HG03378 (cell line): Measurements from ENCODE around the gene PIP5K1B.
A peak's percentile ranks its signal among the peaks of the same experiment; 100 is the strongest.

ENCODE experiments used
- ATAC-seq: cut with Tn5 transposase; IDR thresholded peaks from one replicate; pipeline ENCODE4 v1.9.1; 2021; ENCODE audit warnings: mild to moderate bottlenecking, moderate library complexity; ENCODE audit not compliant: unreplicated experiment

PIP5K1B gene

DNA sequence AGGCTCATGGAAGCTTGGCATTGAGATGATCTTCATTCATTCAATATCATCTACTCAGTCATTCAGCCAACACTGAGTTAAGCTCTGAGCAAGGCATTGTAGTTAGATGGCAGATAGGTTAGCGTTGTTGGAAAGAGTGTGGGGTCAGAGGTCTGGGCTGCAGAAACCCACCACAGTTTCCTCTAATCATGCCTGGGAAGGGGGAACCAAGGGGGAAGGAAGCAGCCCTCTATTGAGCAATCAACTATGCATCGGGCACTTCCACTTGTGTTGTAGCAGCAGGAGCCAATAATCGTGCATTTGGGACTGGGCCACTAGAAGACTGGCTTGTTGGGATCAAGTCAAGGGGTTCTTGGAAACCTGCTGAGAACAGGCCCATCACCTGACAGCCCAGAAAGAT lies 139.1 kb downstream of the PIP5K1B start:
- ATAC-seq = no peak

DNA sequence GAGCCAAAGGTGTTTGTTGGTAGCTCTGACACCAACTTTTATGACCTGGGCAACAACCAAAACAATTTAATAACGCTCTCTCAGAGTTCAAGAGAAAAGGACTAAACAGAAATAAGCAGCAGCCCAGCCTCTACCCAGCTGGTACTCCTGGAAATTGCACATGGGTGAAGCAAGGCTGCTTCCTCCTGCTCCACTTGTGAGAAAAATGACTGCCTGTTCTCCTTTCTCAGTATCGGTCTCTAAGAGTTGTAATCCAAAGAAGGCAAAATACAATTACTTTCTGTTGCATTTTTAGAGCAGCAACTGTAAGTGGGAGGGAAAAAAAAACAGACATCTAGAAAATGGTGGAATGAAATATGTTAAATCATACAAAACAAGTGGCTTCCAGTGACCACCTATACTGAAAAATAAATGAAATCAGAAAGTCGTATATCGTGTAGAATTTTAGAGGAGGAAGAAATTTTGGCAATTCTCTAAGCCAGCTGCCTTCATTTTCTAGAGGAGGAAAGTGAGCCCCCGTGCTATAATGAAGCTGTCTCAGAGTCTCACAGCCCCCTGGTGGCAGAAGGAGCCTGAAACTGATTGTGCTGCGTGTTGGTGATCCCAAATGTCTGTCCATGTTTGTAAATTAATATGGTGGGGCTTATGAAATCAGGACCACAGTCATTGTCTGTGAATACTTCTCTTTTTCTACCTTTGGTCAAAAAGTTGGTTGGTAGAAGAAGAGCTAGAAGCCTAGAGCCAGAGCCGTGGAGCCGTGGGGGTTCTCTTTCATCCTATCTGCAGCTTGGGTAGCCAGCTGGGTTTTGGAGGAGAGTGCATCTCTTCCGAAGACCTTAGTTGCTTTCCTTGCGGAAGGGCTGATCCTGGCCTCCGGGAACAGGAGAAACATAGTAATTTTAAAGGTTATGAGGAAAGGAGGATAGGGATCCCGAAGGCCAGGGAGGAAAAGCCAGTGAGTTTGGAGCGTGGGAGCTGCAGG lies 139.9 kb downstream of the PIP5K1B start:
- ATAC-seq = no peak

DNA sequence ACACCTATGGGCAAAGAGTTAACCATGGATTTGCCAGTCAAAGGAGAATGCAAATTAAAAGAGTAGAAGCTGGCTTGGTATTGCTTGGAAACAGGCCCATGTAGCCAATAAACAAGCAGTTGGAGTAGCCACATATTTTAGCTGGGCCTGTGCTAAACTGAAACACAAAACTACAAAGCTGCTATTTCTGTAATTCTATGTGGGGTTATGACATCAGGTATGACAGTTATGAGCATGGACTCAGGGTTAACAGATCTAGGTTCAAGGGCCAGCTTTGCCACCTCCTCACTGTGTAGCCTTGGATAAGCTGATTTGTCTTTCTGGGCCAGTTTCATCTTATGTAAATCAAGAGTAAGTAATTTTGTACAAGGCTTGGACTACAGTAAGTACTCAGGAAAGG lies 142.7 kb downstream of the PIP5K1B start:
- no peak for ATAC-seq

DNA sequence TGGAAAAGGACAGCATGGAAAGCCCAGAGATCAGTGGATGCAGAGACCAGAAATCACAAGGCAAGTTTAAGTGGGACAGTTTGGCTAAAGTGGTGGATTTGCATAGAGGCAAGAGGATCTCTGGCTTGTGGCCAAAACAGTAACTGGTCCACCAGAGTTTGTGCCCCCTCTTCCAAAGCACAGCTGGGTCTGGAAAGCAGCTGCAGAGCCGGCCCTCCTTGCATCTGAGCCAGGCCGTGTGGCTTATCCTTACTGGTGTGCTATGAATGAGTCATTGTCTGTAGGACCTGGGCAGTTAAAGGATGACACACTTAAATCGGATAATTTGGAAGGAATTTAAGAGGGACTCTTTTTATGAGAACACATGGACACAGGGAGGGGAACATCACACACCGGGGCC lies 146.6 kb downstream of the PIP5K1B start:
- ATAC-seq = no peak

DNA sequence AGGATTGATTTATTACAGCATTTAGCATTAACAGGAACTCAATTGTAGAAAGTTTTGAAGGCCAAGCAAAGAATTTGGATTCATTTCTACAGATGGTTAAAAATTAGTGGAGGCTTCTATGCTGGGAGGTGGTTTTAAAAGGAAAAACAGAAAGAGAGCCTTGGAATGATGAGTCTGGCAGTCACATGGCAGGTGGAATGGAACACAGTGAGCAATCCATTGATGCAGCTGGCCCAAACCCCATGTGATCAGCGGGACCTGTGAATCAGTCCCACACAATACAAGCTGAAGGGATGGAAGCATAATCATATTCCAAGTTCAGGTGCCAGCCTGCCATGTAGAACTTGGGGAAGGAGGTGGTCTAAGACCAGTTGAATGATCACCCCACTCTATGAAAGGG lies 147.9 kb downstream of the PIP5K1B start:
- no peak for ATAC-seq

DNA sequence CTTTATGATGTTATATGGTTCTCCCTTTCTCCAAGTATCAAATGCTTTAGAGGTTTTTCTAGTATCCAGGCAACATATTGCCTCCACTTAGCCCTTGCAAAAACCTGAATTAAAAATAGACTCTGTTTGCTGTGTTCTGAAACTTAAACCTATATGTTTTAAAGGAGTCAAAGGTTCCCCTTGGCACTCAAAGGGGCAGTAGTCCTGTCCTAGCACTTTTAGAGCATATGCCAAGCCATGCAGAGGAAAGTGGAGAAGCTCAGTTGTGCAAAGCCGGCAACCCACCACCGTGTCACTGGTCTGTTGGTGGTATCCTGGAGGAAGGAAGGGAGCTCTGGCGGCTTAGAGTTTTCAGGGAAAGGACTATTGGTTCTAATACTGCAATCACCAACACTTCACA lies 154.3 kb downstream of the PIP5K1B start:
- no peak for ATAC-seq

DNA sequence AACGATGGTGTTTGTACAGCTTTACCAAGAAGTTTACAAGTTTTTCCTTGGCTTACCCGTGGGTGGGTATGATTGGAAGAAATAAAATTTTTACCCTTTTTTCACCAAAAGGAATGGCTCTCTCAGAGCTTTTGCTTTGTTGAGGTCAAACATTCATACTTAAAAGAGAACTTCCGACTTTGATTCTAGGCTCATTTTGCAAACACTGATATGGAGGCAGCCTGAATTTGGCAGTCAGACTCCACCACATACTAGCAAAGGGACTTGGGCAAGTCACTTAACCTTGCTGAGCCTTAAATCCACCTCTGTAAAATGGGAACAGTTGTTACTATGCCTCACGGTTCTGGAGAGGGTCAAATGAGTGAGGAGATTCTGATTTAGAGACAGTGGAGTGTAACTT lies 155.4 kb downstream of the PIP5K1B start:
- ATAC-seq = no peak

DNA sequence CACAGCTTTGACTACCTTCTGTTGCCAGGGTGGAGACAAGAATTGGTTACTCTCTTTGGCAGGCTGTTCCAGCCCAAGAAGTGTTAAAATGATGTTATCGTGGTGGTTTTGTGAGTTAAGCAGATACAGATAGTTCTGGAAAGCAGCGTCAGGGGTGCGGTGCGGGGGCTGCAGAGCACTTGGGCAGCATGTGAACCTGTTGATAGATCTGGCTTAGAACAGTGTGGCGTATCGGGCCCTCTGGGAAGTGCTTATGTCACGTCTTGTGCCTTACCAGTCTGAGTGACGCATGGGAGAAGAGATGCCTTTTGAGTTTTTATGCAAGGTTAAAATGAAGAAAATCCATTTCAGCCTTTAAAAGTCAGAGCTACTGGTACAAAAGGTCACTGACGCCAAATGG lies 156.4 kb downstream of the PIP5K1B start:
- ATAC-seq = no peak

DNA sequence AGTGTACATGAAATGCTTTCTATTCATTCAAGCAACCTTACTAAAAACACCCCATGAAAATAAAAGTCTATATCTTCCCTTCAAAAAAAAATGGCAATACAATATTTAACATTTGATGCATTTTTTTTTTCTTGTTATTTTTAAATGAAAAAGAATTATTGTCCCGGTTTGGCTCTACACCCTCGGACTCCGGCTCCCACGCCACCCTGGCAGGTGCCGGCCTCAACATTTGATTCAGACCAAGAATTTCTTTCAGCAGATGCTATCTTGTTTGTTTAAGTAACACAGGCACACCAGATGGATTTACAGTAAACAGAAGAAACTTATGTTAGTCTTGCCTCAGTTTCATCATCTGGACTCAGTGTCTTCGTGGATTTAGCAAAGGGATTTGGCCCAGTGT lies 162.0 kb downstream of the PIP5K1B start:
- no peak for ATAC-seq

DNA sequence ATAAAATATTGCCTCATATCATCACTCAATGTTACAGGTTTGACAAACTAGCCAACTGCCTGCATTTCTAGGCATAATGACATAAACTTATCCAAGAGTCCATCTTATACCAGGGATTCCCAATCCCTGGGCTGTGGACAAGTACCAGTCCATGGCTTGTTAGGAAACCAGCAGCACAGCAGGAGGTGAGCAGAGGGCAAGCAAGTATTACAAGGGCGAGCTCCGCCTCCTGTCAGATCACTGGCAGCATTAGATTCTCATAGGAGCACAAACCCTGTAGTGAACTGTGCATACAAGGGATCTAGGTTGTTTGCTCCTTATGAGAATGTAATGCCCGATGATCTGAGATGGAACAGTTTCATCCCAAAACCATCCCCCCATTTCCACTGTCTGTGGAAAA lies 164.0 kb downstream of the PIP5K1B start:
- no peak for ATAC-seq

DNA sequence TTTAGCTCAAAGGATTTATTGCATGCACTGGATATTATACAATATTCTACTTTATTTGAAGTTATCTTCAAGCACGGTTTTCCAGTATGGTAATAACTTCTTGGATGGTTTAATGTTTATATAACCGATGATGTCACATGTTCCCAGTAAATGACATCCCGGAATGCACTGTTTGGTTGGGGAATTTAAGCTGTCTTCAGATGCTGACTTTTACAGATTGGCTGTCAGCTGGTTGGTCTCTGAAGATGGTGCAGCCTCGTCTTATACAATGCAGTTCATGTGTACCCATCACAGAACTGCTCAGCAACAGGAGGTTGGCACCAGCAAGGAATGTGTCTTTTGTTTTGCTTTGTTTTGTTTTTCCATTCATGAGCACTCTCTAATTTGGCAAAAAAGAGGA lies 165.0 kb downstream of the PIP5K1B start:
- ATAC-seq = no peak

DNA sequence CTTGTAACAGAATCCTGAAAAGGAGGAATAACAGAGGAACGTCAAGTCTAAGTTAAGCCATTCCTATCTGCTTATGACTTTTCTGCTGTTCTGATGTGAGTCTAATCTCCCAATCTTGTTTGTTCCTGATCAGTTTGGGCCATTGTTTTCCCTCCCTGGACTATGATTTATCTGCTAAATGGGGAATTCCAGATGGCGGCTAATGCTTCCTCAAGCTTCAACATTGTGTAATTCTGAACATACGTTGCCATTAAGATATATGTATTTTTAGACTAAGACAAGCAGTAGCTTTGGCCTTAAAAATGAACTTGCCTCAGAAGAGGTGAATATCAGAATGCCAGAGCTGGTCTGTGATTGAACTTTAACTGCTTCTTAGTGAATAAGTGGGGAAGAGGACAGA lies 166.2 kb downstream of the PIP5K1B start:
- ATAC-seq = no peak

DNA sequence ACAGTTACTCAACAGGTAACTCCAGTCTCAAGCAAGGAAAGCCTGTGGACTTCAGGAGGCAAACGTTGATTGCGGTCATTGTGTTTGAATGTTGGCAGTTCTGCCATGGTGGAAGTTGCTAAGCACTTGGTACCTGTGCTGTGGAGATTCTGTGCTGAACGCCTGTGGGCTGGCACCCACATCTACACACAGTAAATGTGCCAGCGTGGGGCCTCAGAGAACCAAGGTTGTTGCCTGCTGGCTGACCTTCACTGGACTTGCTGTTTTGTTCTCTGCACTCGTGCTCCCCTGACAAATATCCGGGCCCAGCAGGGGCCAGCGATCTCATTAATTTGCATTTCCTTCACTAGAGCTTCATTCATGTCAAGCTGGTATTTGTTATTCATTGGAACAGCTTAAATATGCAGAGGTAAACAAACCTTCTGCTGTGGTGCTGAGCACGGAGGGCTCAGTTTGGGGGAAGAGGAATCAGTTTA lies 167.0 kb downstream of the PIP5K1B start:
- no peak for ATAC-seq

DNA sequence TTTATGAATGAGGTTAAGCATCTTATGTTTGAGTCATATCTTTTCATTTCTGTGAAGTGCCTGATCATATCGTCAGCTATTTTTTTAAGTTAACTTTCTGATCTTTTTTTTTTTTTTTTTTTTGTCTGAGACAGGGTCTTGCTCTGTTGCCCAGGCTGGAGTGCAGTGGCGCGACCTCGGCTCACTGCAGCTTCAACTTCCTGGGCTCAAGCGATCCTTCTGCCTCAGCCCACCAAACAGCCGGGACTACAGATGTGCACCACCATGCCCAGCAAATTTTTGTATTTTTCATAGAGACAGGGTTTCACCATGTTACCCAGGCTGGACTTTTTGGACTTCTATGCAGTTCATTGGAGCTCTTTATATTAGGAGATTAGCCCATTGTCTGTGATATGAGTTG lies 168.1 kb downstream of the PIP5K1B start:
- no peak for ATAC-seq

DNA sequence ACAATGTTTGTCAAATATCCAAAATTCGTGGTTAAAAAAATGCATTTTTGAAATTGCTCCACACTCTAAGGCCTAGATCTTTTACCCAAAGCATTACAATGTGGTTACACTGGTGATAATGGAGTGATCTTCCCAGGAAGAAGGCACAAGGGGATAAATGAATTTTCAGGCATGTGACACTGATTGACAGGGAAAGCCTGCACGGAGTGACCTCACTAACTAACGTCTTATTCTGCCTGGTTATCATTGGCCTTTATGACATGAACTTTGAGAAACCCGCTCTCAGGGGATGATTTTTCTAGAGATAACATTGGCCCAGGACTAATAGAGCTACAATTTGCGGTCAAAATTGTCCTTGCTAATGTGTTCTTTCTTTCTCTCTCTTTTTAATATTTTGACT lies 171.2 kb downstream of the PIP5K1B start:
- ATAC-seq = no peak

DNA sequence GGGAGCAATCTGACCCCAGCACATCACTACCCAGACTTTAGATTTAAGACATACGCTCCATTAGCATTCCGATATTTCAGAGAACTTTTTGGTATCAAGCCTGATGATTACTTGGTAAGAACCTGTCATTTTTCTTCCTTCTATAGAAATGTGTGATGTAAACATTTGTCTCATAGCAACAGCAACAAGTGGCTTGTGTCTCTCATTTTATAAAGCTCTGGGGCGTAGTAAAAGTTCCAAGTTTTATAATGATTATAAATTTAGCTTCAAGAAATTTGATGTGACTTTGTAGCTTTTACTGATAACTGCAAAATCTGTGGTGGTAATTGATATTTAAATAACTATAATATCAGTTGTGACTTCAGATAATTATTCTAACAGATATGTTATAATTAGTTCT lies 171.6 kb downstream of the PIP5K1B start:
- ATAC-seq = no peak

DNA sequence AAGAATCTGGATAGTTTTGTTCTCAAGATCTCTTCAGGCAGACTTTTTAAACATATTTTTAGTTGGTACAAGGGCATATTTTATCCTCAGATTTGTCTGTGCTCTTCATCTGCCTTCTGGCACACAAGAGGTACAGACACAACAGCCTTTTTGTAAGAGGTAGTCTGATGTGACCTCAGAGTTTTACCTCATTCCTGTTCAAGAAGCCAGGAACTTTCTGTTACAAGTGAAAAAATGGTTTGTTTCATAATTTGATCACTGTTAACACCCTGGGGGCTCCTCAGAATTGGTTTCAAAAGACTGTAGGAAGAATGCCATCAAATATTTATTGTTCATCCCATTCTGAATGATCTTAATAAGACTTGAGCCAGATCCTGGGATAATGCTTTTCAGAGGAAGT lies 172.2 kb downstream of the PIP5K1B start:
- ATAC-seq = no peak

DNA sequence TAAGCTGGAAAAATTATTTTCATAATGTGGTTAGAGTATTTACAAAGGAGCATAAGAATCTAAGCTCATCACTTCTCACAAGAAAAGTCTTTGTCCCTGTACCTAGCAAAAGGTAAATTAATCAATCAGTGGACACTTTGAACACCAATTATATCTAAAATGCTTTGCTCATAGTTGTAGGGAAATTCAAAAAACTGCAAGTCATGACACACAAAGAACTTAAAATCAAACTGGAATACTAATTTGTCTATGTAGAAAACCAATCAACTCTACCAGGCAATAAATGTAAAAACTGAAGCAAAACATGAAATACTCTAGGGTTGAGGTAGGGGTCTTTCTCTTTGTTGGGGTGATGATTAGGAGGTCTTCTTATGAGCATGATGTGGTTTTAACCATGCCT lies 173.4 kb downstream of the PIP5K1B start:
- ATAC-seq = no peak

DNA sequence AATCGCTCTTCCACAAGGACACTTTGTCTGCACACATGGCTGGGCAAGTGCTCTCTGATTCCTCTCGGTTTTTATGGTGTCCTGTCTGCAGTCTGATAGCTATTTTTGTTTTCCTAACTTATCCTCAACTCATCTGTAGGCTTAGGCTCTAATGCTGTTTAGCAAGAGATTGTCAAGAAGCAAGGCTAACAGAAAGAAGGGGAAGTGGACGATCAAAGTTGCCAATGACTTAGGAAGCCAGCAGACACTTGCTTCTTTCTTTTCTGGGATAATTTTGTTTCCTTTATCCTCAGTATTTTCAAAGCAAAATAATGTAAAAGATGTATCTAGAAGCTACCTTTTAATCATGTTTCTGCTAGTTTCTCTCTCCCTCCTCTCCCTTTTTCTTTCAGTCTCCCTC lies 178.2 kb downstream of the PIP5K1B start:
- ATAC-seq = no peak

DNA sequence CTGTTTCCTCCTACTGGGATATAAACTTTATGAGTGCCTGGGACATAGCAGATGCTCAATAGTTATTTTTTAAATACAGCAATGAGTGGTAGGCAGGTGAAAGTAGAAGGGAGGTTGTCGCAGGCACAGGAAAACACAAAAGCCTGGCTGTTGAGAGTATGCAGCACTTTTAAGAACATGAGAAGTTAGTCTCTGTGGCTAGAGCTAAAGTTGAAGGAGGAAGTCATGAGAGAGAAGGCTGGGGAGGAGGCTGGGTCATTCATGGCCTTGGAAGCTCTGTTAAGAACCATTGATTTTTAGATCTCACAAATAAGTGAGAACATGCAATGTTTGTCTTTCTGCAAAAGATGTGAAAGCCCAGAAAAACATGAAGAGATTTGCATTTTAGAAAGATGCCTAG lies 182.2 kb downstream of the PIP5K1B start:
- no peak for ATAC-seq

DNA sequence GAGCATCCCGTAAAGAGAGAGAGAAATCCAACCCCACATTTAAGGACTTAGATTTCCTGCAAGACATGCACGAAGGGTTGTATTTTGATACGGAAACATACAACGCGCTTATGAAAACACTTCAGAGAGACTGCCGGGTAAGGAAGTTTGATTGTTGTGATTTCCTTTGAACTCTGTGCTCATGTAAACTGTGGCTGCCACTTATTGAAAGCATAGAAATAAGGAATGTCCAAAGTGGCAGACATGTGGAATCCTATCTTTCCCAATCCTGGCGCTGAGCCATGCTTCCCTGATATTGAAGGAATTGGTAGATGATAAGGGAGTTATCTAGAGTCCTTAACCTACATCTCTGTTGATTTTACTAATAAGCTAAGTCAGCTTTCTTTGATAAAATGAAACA lies 189.5 kb downstream of the PIP5K1B start:
- no peak for ATAC-seq

DNA sequence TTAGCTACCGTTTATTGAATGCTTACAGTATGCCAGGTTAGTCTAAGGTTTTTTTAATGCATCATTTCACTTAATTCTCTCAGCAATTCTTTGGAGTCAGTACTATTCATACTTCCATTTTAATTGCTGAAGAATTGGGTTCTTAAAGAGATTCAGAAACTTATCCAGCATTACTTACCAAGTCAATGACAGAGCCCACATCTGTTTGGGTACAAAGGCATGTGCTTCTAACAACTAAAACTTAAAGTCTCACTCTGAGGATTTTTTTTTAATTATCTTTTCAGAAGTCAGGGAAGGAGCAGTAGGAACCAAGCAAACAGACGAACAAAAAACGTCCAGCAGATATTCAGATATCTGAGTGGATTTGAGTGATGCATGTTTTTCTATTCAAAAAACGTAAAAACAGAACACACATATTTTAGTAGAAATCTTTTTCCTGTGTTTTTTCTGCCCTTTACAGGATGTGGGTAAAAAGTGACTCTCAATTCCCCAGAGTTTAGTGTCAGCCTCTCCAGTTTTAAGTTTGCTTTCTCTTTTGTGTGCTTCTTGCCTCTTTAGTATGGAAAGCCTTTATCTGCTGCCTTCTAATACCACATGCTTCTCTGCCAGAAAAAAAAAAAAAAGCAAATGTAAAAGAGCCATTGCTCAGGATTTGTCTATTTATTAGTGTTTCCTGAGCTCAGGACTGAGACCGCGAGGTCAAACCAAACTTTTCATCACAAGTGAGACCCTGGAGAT lies 190.9 kb downstream of the PIP5K1B start:
- peak; percentile 98 for ATAC-seq
